Type B pancreatic cell (in vitro differentiated cells): ENCODE data around the gene TM4SF18. TPM values are rescaled to one million over a fixed set of nuclear protein-coding genes. Genes with fewer than 3 reads are reported as not detected.

Experiments used
- DNase-seq: peaks from one replicate; pipeline ENCODE4 v3.0.0; 2021; ENCODE audit warnings: mixed read lengths; ENCODE audit not compliant: unreplicated experiment; ENCODE audit errors: extremely low spot score
- H3K27ac Mint-ChIP-seq: 2 replicates; pipeline ENCODE4 v1.8.0; 2021; ENCODE audit warnings: mild to moderate bottlenecking, mixed read lengths
- H3K27me3 Mint-ChIP-seq: 2 replicates; pipeline ENCODE4 v1.8.0; 2021; ENCODE audit warnings: mixed read lengths
- H3K36me3 Mint-ChIP-seq: 2 replicates; pipeline ENCODE4 v1.8.0; 2021; ENCODE audit warnings: mixed read lengths
- H3K4me1 Mint-ChIP-seq: one replicate; pipeline ENCODE4 v1.8.0; 2021; ENCODE audit warnings: mixed read lengths; ENCODE audit not compliant: unreplicated experiment
- H3K4me3 Mint-ChIP-seq: 2 replicates; pipeline ENCODE4 v1.8.0; 2021; ENCODE audit warnings: mild to moderate bottlenecking, mixed read lengths
- H3K9me3 Mint-ChIP-seq: 2 replicates; pipeline ENCODE4 v1.8.0; 2021; ENCODE audit warnings: mixed read lengths
- CTCF ChIP-seq: fragments of 200-600 bp; sonication (generic); conservative IDR thresholded peaks from 2 replicates; pipeline ENCODE4 v1.5.0; 2021; ENCODE audit warnings: antibody characterized with exemption, mild to moderate bottlenecking
- total RNA-seq: library from RNA; stranded (reverse); gene quantifications from 2 replicates; pipeline ENCODE4 v1.2.1, GENCODE V29; 2021; ENCODE audit warnings: low replicate concordance

TM4SF18 gene
- total RNA-seq, 1 donor from 2014 or later, result not detected

GRCh38 chr3:149330609-149331331 lies 2.7 kb downstream of the TM4SF18 start:
- no peak for TF ChIP-seq CTCF
- H3K4me3 Mint-ChIP-seq, result no peak overlapping the region
- H3K27ac Mint-ChIP-seq, result no peak overlapping the region
- peaks cover 22% of the 10 kb centered on the region for H3K4me1 Mint-ChIP-seq
- H3K9me3 Mint-ChIP-seq, result peaks cover 5% of the 10 kb centered on the region
- no peaks in the 10 kb centered on the region for H3K27me3 Mint-ChIP-seq
- no peaks in the 10 kb centered on the region for H3K36me3 Mint-ChIP-seq
- no peak for DNase-seq

- Mint-ChIP-seq H3K4me1 (peaks cover 16% of the 10 kb centered on the region), H3K4me3 (no peak overlapping the region), H3K36me3 (no peaks in the 10 kb centered on the region), H3K27me3 (no peaks in the 10 kb centered on the region), H3K27ac (no peak overlapping the region), H3K9me3 (peaks cover 5% of the 10 kb centered on the region)
- no peak for TF ChIP-seq CTCF
- no peak for DNase-seq
Measured at GRCh38 chr3:149327156-149327555, 6.3 kb downstream of the TM4SF18 start.

GRCh38 chr3:149325581-149325980 lies 7.9 kb downstream of the TM4SF18 start:
- Mint-ChIP-seq H3K9me3 (peaks cover 5% of the 10 kb centered on the region), H3K27ac (no peak overlapping the region), H3K27me3 (no peaks in the 10 kb centered on the region), H3K4me3 (no peak overlapping the region), H3K36me3 (no peaks in the 10 kb centered on the region), H3K4me1 (peaks cover 7% of the 10 kb centered on the region)
- no peak for DNase-seq
- TF ChIP-seq CTCF, result no peak

- DNase-seq, result no peak
- no peak overlapping the region for H3K27ac Mint-ChIP-seq
- no peaks in the 10 kb centered on the region for H3K27me3 Mint-ChIP-seq
- H3K4me1 Mint-ChIP-seq, result no peaks in the 10 kb centered on the region
- no peak for TF ChIP-seq CTCF
- peaks cover 5% of the 10 kb centered on the region for H3K9me3 Mint-ChIP-seq
- no peaks in the 10 kb centered on the region for H3K36me3 Mint-ChIP-seq
- H3K4me3 Mint-ChIP-seq, result no peak overlapping the region
Measured at GRCh38 chr3:149324332-149324731, 9.1 kb downstream of the TM4SF18 start.

GRCh38 chr3:149321640-149322039 lies 11.8 kb downstream of the TM4SF18 start:
- Mint-ChIP-seq H3K27me3 (no peaks in the 10 kb centered on the region), H3K27ac (no peak overlapping the region), H3K4me3 (no peak overlapping the region), H3K9me3 (peaks cover 5% of the 10 kb centered on the region), H3K4me1 (peaks cover 5% of the 10 kb centered on the region), H3K36me3 (no peaks in the 10 kb centered on the region)
- no peak for DNase-seq
- no peak for TF ChIP-seq CTCF
